Measurements from ENCODE around the gene FAM124A.

Gene FAM124A

DNA sequence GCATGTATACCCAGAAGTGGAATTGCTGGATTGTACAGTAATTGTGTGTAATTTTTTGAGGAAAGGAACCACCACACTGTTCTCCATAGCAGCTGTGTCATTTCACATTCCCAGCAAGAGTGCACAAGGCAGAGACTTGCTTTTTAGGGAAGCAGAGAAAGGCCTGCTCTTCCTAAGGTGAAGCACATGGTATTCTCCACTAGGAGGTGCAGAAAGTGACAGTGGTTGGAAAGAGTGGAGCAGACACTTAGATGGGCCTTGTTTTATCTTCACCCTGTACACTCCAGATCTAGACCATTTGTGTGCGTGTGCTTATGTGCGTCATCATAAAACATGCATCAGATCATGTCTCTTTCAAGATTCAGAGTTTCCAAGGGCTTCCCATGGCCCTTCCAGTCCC lies 35.0 kb downstream of the FAM124A start:
- TF ChIP-seq, protein P1, sequence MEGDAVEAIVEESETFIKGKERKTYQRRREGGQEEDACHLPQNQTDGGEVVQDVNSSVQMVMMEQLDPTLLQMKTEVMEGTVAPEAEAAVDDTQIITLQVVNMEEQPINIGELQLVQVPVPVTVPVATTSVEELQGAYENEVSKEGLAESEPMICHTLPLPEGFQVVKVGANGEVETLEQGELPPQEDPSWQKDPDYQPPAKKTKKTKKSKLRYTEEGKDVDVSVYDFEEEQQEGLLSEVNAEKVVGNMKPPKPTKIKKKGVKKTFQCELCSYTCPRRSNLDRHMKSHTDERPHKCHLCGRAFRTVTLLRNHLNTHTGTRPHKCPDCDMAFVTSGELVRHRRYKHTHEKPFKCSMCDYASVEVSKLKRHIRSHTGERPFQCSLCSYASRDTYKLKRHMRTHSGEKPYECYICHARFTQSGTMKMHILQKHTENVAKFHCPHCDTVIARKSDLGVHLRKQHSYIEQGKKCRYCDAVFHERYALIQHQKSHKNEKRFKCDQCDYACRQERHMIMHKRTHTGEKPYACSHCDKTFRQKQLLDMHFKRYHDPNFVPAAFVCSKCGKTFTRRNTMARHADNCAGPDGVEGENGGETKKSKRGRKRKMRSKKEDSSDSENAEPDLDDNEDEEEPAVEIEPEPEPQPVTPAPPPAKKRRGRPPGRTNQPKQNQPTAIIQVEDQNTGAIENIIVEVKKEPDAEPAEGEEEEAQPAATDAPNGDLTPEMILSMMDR (conservative IDR thresholded peaks at IDR 0.05; ENCODE audit: low read depth), result no peak
- H3K27ac ChIP-seq, result no peak overlapping the region
- ChIA-PET CTCF (no interaction called here), POLR2A (ENCODE audit: low non-redundant PET) (no interaction called here)
- no peak for DNase-seq (ENCODE audit: low spot score)

DNA sequence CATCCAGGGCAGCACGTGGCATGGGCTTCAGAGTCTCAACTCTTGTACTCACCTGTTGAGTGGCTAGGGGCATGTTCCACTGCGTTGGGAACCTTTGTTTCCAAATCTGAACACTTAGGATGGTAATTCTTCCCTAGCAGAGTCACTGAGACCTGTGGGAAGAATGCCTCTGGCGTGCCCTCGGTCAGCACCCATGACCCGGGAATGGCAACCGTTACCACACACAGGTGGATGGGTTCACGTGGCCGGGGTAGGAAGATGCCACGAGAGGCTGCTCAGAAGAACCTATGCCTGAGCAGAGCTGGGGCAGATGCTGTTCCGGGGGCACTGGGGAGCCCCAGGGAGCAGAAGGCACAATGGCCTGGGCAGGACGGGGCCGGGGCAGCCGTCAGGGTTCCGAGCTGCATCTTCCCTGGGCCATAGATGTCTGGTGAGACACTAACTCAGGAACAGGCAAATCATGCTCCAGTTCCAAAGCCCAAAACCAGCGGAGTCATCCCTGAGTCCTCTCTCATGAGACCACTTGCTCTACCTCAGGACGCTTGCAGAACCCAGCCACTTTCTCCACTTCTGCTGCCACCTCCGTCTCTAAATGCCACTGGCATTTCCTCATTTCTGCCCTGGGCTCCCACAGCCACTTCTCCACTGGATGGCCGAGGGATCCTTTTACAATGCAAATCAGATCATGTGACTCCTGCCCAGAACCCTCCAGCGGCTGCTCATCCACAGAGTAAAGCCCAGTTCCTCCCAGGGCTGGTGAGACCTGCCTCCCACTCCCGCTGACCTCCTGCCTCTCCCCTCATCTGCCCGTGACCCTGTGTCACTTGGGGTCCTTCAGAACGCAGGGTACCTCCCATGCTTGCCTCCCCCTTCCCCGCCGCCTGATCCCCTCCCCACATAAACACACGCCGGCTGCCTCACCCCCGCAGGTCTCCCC lies 36.7 kb downstream of the FAM124A start:
- H3K27ac ChIP-seq, result no peak overlapping the region
- POLR2A ChIA-PET (ENCODE audit: low non-redundant PET), result no interaction called here
- no peak for DNase-seq (ENCODE audit: low spot score)
- CTCF ChIA-PET, result no interaction called here
- TF ChIP-seq, protein P1 (conservative IDR thresholded peaks at IDR 0.05; ENCODE audit: low read depth), result no peak

DNA sequence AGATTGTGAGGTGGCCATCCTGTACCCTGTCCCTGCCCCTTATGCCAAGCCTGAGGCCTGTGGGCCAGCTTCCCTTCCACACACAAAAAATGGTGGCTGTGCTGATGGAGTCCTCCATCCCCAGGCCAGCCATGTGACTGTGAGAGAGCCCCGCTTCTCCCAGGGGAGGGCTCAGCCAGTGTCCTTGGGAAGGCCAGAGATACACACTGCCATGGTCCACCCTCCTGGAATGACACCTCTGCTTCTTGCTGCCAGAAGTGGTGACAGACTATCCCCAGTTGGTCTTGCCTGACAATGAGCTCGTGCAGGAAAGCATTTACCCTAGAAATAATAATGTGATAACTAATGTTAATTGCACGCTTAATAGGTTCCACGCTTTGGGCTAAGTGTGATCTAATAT lies 38.0 kb downstream of the FAM124A start:
- CTCF ChIA-PET, result interaction anchor here (0.7 kb wide), 1 partner anchor 25 kb away, joined by 3 read pairs; no protein-coding TSS in a partner anchor
- no peak for DNase-seq (ENCODE audit: low spot score)
- TF ChIP-seq, protein P1 (conservative IDR thresholded peaks at IDR 0.05; ENCODE audit: low read depth), result no peak
- POLR2A ChIA-PET (ENCODE audit: low non-redundant PET), result no interaction called here
- no peak overlapping the region for H3K27ac ChIP-seq

DNA sequence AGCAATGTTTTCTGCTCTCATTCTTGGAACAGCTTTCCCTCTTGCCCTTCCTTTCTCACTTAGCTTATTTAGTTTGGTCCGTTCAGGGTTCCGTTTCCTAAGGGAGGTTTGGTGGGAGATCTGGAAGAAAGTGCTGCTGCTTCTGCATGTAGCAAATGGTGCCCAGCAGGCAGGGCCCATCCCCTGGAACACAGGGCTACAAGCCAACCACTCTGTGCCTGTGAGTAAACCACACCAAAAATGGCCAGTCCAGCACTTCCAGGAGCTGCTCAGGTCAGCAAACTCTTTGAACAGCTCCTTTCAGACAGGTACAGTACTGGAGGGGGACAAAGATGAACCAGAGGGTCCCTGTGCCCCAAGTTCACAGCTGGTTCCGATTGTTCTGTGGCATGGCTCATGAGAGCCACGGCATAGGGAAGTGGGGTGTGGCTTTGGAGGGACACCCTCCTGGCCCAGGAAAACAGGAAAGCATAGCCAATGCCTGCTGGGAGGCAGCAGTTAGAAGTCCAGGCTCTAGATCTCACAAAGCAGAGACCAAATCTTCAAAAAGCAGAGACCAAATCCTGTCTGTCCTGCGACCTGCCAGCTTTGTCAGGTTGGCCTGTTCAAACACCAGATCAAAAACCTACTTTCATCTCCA lies 39.5 kb downstream of the FAM124A start:
- POLR2A ChIA-PET (ENCODE audit: low non-redundant PET), result no interaction called here
- CTCF ChIA-PET, result interaction anchor here (0.5 to 0.9 kb wide), 2 partner anchors 12 to 564 kb away, joined by 3 to 5 read pairs; no protein-coding TSS in a partner anchor
- TF ChIP-seq, protein P1 (conservative IDR thresholded peaks at IDR 0.05; ENCODE audit: low read depth), result no peak
- no peak overlapping the region for H3K27ac ChIP-seq
- no peak for DNase-seq (ENCODE audit: low spot score)

DNA sequence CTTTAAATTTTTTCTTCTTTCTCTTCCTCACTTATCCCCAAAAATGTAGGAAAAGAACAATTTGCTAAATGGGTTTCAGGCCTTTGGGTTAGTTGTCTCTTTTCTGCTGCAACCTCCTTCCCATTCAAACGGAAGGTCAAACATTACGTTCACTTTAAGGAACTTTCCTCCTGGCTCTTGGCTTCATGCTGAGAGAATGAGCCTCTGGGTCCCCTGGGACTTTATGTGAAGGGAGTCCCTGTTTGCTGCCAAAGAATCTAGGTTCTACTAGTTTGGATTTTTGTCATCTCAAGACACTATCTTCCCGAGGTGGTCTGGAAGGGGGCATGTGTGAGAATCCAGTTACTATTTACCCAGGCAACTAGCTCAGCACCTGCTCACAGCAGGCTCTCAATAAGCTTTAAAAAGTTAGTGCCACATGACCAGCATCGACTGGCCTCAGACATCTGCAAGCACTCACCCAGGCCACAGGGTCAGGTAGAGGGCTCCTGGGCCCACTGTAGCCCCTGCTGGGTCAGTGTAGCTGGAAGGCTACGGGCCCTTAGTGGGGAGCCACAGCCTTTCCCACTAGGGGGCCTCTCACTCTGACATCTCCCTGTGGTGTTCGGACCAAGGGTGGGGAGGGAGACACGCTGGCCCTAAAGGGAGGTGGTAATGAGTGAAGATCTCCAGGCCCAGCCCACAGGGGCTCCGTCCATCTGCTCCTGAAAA lies 40.5 kb downstream of the FAM124A start:
- no peak for DNase-seq (ENCODE audit: low spot score)
- H3K27ac ChIP-seq, result no peak overlapping the region
- POLR2A ChIA-PET (ENCODE audit: low non-redundant PET), result no interaction called here
- TF ChIP-seq, protein P1 (conservative IDR thresholded peaks at IDR 0.05; ENCODE audit: low read depth), result no peak
- CTCF ChIA-PET, result interaction anchor here (0.8 kb wide), 1 partner anchor 1490 kb away, joined by 4 read pairs; no protein-coding TSS in a partner anchor

DNA sequence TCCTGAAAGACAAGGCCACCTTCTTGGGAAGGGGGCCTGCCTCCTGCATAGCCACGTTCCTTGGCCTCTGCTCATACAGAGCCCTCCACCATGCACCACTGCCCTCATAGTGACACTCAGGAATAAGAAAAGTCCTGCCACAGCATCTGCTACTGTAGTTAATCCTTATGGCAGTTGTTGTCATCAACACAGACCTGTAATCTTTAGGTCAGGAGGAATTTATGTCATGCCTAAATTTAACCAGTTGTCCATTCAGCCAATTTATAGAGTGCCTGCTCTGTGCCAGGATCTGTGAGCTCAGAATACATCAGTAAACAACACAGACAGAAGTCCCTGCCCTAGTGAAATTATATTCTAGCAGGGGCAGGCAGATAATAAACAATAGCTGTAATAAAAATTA lies 44.4 kb downstream of the FAM124A start:
- CTCF ChIA-PET, result interaction anchor here (0.6 to 1.2 kb wide), 2 partner anchors 12 to 1439 kb away, joined by 3 read pairs; no protein-coding TSS in a partner anchor

More for the DNA sequence above, 44.4 kb downstream of the FAM124A start:
- H3K27ac ChIP-seq, result no peak overlapping the region
- DNase-seq (ENCODE audit: low spot score), result no peak
- TF ChIP-seq, protein P1 (conservative IDR thresholded peaks at IDR 0.05; ENCODE audit: low read depth), result no peak
- POLR2A ChIA-PET (ENCODE audit: low non-redundant PET), result no interaction called here

Data from RWPE1 (cell line).